DND-41 (cell line): Measurements from ENCODE around the gene MBNL3.

ENCODE experiments used
- CTCF ChIP-seq: IDR thresholded peaks from 2 replicates; pipeline ENCODE4 v1.5.1; 2012; ENCODE audit warnings: borderline replicate concordance, low read length, moderate library complexity, mild to moderate bottlenecking; ENCODE audit not compliant: poor library complexity, severe bottlenecking; ENCODE audit errors: extremely low read depth
- EZH2 ChIP-seq: IDR thresholded peaks from 3 replicates; pipeline ENCODE4 v1.6.1; 2012; ENCODE audit warnings: borderline replicate concordance, low read depth, mild to moderate bottlenecking, moderate library complexity, low read length, inconsistent platforms; ENCODE audit not compliant: severe bottlenecking

- TF ChIP-seq CTCF (no peak), EZH2 (no peak)
Observed at GRCh38 chrX:132497432-132497831, 8.6 kb upstream of the MBNL3 start.
